Breast epithelium (tissue), 3 donors: ENCODE results near the gene NRXN3.

Experiments used
- POLR2A ChIP-seq: fragments of 450-650 bp; IDR thresholded peaks from one replicate; pipeline ENCODE4 v1.6.1; 2016; ENCODE audit warnings: antibody characterized with exemption, mild to moderate bottlenecking, moderate library complexity
- POLR2AphosphoS5 ChIP-seq, 3 donors: sonication (generic); formaldehyde crosslinking; IDR thresholded peaks; one replicate each; pipeline ENCODE4 v1.6.1; 2017; ENCODE audit warnings: antibody characterized with exemption in 3 of 3
- TF ChIP-seq, protein P1 (sequence below), 3 donors: fragments of 450-650 bp; IDR thresholded peaks; one replicate each; pipeline ENCODE4 v1.5.1; 2016 to 2017; ENCODE audit warnings: antibody characterized with exemption in 3 of 3, mild to moderate bottlenecking in 3 of 3, moderate library complexity in 3 of 3

DNA sequence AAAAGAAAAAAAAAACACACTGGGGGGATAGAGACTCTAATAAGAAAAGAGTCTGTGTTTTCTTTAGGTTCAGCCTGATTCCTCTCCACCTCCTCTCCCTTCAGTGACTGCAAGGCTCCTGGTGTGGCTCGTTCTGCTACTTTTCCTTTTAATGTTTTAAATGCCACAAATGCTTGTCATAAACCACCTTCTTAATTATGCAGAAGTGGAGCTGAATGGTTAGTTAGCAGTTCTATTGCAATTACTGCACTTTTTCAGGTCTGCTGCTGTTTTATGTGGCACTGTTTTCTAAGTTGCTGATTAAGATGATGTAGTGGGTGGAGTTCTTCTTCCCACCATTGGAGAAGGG, 1163.0 kb downstream of the NRXN3 start:
- TF ChIP-seq, protein P1, sequence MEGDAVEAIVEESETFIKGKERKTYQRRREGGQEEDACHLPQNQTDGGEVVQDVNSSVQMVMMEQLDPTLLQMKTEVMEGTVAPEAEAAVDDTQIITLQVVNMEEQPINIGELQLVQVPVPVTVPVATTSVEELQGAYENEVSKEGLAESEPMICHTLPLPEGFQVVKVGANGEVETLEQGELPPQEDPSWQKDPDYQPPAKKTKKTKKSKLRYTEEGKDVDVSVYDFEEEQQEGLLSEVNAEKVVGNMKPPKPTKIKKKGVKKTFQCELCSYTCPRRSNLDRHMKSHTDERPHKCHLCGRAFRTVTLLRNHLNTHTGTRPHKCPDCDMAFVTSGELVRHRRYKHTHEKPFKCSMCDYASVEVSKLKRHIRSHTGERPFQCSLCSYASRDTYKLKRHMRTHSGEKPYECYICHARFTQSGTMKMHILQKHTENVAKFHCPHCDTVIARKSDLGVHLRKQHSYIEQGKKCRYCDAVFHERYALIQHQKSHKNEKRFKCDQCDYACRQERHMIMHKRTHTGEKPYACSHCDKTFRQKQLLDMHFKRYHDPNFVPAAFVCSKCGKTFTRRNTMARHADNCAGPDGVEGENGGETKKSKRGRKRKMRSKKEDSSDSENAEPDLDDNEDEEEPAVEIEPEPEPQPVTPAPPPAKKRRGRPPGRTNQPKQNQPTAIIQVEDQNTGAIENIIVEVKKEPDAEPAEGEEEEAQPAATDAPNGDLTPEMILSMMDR (IDR thresholded peaks at IDR 0.05), result no peak
- TF ChIP-seq POLR2A, result no peak
- no peak for TF ChIP-seq POLR2AphosphoS5 (IDR thresholded peaks at IDR 0.05)
